Midbrain (tissue), 1 donor: ENCODE data around the gene SEC14L1.
"Not testable (repeated sequence)": the region's sequence is repeated elsewhere in the genome, so short reads cannot be mapped to it uniquely, and the experiment has no call there.

Source experiments
- DNase-seq: peaks from one replicate; lab custom pipeline; 2025; lab: John Stamatoyannopoulos, UW

Gene SEC14L1

DNA sequence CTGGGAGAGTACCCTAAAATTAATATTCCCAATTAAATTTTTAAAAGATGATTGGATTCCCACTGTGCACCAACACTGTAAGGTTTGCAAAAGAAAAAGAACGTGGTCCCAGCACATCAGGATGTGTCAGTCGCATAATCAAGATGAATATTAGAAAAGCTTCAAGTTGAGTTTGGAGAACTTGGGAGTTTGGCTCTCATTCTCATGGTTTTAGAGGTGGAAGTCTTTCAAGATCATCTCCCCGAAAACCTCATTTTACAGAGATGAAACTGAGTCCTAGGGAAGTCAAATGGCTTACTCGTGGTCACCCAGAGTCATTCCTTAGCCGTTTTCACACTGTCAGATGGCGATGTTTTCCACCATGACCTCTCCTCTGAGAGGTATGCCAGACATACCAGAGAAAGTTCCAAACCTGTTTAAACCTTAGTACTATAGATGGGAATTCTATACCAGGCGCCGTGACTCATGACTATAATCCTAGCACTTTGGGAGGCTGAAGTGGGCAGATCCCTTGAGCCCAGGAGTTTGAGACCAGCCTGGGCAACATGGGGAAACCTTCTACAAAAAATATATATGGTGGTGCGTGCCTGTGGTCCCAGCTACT is 1.2 kb downstream of the SEC14L1 start:
- no peak for DNase-seq

DNA sequence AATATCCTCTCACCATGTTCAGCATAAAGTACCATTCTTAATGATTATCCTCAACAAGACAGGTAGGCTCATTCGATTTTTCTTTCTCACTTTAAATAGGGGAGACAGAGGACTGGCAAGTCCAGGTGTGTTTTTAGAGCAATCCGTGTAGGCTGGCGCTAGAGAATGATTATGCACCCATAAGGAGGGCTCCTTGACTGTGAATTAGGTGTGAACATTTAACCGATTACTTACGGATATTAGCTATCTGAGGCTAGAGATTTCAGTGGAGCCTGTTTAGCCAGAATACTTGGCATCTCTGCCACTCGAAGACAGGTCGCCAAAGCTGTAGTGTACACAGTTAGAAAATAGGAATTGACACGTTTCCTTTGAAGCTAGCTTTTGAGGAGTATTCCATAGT is 1.9 kb downstream of the SEC14L1 start:
- DNase-seq, result no peak

DNA sequence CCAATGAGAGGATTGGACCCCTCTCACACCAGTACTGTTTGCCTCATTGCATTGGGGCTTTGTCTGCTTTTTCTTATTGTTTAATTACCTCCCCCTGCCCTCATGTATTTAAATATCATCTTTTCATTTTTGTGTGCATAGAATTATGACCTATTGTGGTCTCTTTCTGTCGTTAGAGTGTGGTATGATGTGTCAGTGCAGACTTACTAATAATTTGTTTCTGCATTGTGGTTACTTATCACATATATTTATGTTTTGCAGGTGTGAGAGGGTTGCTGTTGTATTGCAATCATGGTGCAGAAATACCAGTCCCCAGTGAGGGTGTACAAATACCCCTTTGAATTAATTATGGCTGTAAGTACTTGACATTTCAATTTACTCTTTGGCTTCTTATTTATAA is 2.5 kb downstream of the SEC14L1 start:
- no peak for DNase-seq

DNA sequence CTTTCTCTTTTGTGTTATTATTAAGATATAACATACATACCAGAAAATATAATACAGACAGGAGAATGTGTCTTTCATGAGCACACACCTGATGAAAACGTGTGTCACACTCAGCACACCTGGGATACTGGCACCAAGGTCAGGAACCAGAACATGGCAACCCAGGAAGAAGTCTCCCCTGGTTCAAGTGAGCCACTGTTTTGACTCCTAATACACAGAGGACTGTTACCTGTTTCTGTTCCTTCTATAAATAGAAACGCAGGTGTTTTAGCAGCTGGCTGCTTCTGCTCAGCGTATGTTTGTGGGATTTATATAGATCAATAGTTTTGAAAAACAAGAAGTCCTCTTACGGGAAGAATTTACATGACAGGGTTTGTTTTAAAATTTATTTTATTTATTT is 3.5 kb downstream of the SEC14L1 start:
- DNase-seq, result no peak

DNA sequence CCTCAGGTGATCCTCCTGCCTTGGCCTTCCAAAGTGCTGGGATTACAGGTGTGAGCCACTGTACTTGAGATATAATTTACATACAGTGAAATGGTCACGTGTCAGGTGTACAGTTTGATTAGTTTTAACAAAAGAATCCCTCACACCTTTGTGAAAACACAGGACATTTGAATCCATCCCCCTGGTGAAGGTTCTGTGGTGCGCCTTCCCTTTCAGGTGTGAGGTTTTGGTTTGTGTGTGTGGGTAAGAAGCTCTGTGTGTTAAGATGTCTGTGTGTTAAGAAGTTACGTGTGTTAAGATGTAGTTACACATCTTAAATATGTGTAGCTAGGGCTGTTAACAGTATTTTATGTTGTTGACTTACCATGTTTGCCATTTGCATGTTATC is 4.4 kb downstream of the SEC14L1 start:
- DNase-seq, result no peak

DNA sequence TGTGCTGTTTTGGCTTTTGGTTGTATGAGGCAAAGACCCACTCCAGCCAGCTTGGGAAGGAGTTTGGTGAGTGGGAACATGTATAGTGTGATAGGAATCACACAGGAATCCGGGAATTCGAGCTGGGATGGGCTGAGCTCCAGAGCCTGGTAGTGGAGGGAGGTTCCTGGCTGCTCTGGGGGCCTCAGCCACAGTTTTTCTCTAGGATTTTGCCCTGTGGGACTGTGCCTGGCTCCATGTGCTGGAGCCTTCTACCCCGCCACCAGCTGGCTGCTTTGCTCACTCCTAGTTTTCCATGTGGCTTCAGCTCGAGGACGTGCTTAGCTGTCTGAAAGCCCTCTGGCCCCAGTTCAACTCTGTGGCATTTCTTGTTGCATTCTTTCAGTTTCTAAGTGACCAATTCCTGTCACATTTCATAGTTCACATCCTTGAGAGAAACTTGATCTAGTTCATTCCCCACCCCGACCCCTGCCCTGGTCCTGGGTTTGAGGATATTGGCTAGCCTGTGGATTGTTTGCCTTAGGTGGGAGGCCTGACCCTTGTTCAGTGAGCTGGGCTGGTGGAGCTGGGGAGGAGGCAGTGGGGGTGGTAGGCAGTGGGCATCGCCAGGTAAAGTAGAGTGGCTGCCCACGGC is 5.0 kb downstream of the SEC14L1 start:
- DNase-seq, result peak; percentile 49

DNA sequence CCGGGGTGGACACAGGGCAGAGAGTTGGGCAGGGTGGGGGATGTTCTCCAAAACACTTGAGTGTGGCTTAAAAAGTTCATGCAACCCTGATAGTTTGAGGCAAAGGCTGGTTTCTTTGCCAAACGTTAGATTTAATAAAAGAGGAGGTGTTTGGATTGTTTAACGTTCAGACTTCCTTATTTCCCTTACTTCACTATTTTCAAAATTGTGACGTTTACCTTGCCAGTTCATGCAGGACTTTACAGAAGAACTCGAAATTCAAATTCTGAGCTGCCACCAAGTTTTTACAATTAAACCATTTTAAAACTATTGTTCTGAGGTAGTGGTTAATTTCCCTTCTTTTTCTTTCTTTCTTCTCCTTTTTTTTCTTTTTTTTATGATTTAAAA is 5.5 kb downstream of the SEC14L1 start:
- DNase-seq, result no peak

DNA sequence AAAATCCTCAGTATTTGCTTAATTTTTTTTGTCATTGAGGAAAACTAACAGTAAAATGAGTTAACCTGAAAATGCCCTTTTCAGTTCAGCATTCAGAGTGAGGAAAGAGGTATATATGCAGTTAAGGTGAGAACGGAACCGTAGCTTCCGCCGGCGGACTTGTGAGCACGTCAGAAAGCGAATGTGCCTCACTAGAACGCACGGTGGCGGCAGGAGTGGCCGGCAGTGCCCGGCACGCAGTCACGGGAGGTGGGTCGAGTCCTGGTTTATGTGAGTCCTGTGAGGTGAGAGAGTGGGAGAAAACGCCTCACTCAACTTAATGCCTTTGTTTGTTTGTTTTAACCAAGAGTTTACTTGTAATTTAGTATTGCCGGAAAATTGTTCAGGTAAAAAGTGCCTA is 6.1 kb downstream of the SEC14L1 start:
- no peak for DNase-seq

DNA sequence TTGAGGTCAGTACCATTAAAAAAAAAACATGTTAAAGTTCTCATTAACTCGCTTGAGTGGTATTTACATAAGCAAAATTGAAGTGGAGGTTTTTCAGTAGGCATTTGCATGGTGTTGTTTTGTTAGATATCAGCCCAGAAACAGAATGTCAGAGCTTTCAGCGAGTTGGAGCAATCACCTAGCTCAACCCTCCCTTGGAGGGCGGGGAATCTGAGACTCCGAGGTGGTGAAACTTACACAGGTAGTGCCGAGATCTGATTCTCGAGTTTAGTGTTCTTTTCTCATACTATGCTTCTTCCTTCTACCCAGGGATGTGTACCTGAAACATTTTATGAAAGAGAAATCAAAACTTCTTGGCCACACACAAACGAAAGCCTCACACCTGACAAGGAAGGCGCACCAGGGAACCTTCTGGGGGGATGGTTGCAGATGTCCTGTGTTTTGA is 6.6 kb downstream of the SEC14L1 start:
- DNase-seq, result no peak

DNA sequence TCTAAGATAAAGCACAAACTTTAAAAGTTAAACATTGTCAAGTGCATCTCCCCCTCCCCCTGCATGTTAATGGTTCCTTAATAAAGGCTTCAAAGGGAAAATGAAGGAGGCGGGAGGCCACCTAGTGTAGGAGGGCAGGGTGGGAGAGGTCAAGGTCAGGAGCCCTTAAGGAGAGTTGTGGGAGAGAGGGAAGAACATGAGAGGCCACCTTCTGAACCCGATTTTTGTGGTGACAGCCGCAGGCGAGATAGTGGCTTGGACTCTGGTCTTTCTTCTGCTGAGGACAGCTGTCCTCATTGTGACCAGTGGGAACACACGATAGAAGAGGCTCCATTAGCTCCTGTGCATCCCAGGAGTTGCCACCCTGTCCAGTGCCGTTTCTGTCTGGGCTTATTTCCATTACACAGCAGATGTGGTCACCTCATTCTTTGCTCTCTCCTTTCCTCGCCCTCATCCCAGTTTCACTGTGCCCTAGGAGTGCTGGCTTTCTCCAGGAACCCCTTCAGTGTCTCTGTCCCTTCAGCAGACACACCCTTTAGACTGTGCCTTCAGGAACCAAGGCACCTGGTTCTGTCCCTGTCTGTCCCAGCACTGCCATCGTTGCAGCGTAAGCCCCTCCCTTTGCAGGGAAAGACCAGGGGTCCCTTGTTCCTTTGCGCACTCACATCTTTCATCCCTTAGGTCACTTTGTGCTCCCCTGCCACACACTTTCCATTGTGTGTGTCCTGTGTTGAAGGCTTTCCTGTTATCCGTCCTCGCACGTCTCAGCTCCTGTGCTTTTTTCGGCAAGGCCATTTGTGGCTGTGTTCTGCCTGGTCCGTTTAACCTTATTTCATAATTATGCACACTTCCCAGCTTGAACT is 7.5 kb downstream of the SEC14L1 start:
- no peak for DNase-seq

DNA sequence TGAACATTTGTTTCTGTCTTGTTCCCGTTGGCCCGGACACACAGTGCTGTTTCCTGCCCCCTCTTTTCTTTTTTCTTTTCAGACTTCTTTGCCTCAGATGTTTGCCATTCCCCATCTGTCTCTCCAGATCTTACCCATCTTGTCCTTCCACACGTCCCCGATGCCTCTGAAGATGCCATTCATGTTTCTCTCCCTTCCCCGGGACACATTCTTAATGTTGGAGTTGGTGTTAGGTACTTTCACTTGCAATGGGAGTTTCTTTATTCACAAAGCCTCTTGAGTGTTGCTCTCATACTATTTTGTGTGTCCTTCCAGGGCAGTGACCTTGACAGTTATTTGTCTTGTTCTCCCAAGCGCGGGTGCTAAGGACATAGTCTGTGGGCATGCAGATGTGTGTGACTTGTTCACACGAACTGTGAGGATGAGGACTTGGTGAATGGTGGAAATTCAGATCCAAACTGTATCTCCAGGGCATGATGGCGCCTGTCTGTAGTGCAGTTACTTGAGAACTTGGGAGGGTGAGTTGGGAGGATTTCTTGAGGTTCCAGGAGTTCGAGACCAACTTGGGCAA is 8.3 kb downstream of the SEC14L1 start:
- DNase-seq, result no peak

DNA sequence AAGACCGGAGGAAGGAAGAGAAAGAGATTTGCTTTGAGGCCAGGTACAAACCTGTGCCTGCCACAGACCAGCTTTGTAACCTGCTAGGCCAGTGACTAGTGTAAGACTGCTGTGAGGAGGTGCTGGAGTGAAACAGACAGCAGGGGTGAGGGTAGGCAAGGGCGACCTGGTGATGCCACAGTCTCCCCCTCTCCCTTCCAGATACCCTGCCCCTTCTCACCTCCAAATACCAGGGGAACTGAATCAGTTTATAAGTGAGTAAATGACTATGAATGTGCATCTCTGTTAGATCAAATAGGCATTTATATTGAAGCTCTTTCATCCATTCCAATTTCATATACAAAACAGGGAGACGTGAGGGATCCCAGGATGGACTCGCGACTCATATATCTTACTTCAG is 9.4 kb downstream of the SEC14L1 start:
- DNase-seq, result no peak

DNA sequence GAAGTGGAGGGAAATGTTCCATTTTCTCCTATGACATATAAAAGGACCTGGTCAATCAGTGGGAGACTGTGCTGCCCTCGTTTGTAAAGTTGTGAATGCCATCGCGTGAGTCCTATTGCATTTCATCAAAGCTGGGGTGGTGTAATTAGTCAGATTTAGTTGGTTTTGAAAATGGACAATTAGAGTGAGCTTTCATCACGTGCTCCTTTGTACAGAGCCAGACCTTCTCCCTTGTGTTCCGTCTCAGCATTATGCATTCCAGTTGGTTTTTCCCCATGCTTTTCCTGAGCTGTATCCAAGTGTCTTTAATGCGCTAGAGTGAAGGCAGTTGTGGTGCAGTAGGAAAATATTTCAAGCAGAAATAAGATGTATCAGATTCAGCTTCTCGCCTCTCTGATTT is 10.4 kb downstream of the SEC14L1 start:
- peak; percentile 19 for DNase-seq

DNA sequence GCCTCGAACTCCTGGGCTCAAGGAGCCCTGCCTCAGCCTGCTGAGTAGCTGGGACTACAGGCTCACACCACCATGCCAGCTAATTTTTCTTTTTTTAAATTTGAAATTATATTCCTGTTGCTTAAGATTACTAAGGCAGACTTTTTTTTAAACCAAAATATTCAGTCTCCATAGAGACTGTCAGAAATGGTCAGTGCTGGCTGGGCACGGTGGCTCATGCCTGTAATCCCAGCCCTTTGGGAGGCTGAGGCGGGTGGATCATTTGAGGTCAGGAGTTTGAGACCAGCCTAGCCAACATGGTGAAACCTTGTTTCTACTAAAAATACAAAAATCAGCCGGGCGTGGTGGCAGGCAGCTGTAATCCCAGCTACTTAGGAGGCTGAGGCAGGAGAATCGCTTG is 11.3 kb downstream of the SEC14L1 start:
- DNase-seq, result not testable (repeated sequence)

DNA sequence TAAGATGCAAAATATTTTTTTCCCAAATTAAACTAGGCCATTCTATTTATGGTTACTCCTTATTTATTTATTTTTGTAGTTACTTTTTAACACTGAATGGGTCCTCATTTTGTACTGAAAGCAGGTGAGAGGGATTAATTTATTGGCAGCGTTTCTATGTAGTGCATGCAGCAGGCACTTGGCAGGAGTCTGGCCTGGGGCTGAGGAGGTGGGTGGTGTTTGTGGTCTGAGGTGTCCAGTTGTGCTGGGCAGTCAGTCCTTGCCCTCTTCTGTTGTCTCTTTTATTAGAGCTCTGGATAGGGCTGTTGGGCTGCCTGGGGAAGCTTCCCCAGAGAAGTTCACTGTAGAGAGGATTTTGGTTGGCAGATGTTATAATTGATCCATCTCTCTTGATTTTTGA is 12.7 kb downstream of the SEC14L1 start:
- DNase-seq, result peak; percentile 27

DNA sequence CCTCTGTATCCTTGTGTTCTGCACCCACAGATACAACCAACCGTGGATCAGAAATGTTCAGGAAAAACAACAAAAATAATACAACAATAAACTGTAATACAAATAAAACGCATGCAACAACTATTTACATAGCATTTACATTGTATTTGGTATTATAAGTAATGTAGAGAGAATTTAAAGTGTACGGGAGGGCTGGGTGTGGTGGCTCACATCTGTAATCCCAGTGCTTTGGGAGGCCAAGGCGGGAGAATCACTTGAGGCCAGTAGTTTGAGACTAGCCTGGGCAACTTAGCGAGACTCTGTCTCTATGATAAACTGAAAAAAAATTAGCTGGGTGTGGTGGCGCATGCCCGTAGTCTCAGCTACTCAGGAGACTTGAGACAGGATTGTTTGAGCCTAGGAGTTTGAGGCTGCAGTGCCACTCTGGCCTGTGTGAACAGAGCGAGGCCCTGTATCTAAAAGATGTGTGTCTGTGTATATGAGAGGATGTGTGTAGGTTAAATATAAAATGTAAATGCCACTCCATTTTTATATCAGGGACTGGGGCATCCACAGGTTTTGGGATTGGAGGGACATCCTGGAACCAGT is 13.3 kb downstream of the SEC14L1 start:
- DNase-seq, result no peak

DNA sequence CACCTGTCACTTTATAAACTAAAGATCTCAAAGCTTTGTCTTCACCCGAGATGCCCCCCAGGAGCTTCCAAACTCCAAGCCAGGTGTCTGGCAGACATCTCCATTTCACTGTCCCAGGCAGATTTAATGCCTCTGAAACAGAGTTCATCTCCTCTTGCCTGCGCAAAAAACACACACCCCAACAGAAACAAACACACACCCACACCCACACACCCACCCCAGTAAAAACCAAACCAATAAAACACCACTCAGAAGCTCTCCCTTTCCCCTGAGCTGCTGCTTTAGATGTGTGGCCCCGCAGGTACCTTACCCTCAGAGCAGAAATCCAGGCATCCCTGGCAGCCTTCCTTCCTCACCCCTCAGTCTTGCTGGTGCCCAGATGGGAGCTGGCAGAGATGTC is 14.4 kb downstream of the SEC14L1 start:
- no peak for DNase-seq

DNA sequence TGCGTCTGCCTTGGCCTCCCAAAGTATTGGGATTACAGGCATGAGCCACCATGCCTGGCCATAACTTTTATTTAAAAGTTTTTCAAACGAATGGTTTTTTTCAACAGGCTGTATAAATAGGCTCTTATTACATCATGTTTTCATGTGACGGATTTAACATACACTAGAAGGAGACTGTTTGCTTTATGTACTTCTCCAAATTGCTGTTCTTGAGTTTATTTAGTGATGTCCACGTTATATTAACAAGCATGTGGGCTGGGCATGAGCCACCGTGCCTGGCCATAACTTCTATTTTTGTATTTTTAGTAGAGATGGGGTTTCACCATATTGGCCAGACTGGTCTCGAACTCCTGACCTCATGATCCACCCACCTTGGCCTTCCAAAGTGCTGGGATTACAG is 17.0 kb downstream of the SEC14L1 start:
- not testable (repeated sequence) for DNase-seq

DNA sequence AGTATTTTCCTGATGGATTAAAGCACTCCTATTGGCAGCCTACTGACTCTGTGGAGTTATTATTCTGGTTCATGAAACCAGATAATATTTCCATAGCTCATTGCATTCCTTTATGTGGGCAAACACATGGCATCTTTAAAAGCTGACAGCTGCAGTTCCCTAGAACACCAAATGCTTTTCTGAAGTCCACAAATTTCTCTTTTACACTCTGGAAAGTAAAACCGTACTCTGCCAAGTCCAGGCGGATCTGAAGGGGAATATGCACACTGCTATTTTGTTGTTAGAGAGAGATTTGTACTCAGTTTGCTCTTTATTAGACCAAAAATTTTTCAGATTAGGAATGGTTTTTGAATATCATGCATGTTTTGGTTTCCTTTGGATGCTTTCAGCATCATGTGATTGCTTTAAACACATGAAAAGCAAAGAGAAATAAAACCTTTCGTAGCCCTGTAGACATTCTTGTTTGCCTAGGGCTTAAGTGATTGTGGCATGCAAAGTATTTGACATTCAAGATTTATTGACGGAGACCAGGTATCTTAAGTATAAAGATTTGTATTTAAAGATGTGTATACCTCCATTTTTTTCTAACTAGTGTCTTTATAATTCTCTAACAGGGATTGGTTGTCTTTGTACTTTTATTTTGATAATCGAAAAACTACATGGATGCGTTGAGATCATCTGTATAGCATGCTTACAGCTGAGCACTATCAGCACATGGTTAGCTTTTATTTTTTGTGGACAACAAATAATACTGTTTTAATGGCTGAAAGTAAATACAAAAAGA is 19.5 kb downstream of the SEC14L1 start:
- DNase-seq, result no peak

DNA sequence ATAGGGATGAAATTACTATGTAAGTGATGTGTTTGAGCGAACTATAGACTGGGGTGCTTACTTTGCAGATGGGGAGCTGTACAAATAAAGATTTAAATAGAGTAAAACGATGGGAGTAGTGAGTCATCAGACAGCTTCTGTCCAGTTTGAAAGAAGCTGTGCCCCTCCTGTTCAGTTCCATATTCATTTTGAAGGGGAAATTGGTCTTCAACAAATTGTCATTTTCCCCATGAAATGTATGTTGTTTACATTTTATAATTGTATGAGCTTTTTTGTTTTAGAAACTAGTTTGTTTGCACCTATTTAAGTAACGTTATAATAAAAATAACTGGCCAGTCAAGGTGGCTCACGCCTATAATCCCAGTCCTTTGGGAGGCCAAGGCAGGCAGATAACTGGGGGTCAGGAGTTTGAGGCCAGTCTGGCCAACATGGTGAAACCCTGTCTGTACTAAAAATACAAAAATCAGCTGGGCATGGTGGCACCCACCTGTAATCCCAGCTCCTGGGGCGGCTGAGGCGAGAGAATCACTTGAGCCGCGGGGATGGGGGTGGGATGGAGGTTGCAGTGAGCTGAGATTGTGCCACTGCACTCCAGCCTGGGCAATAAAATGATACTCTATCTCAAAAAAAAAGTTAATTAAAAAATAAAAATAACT is 20.2 kb downstream of the SEC14L1 start:
- DNase-seq, result no peak

DNA sequence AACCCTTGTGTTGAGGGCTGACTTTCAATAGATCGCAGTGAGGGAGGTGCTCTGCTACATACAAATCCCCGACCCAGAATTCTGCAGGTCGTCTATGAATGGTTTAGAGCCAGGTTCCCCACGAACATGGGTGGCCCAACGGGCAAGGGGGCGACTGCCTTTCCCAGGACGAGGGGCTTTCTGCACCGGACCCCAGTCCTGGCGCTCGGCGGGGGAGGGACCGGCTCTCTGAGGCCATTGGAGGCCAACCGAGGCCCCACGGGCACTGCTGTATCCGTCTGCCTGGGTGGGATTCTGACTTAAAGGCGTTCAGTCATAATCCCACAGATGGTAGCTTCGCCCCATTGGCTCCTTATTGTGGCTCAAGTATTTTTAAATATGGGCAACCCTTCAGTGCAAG is 21.2 kb downstream of the SEC14L1 start:
- DNase-seq, result no peak
